A549 (cell line): ENCODE data around the gene ADGRE1.

Experiments used
- CHD4 ChIP-seq: fragments of 200-600 bp; sonication (generic); IDR thresholded peaks from 2 replicates; pipeline ENCODE4 v1.6.1; 2016; ENCODE audit warnings: antibody characterized with exemption, mild to moderate bottlenecking, borderline replicate concordance
- CTCF ChIP-seq: fragments of >200 bp; sonication (Bioruptor Twin); formaldehyde crosslinking; IDR thresholded peaks from 3 replicates; pipeline ENCODE4 v1.5.1; 2016
- MYC ChIP-seq: IDR thresholded peaks from 2 replicates; pipeline ENCODE4 v1.6.1; 2012; ENCODE audit warnings: mild to moderate bottlenecking, inconsistent platforms, low read length, improper control_type of control experiment, borderline replicate concordance
- POLR2A ChIP-seq: IDR thresholded peaks from 2 replicates; pipeline ENCODE4 v1.6.1; 2012; ENCODE audit warnings: mild to moderate bottlenecking, low read length
- TF ChIP-seq, protein P1 (sequence below): IDR thresholded peaks from 2 replicates; pipeline ENCODE4 v1.6.1; 2012

GRCh38 chr19:6955082-6955481, 67.7 kb downstream of the ADGRE1 start:
- TF ChIP-seq CHD4 (no peak), MYC (no peak), CTCF (no peak), POLR2A (no peak)
- TF ChIP-seq, protein P1, sequence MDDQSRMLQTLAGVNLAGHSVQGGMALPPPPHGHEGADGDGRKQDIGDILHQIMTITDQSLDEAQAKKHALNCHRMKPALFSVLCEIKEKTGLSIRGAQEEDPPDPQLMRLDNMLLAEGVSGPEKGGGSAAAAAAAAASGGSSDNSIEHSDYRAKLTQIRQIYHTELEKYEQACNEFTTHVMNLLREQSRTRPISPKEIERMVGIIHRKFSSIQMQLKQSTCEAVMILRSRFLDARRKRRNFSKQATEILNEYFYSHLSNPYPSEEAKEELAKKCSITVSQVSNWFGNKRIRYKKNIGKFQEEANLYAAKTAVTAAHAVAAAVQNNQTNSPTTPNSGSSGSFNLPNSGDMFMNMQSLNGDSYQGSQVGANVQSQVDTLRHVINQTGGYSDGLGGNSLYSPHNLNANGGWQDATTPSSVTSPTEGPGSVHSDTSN, result no peak
